IPS-18a (cell line): ENCODE results near the gene ZNF804B.

ENCODE experiments used
- H3K27ac ChIP-seq: one replicate; pipeline ENCODE4 v1.5.1; 2013; ENCODE audit warnings: low read length
- H3K27me3 ChIP-seq: one replicate; pipeline ENCODE4 v1.6.1; 2013; ENCODE audit warnings: mild to moderate bottlenecking, low read length; ENCODE audit not compliant: control insufficient read depth, insufficient read depth
- H3K36me3 ChIP-seq: one replicate; pipeline ENCODE4 v1.6.1; 2013; ENCODE audit warnings: low read depth, low read length; ENCODE audit not compliant: control insufficient read depth
- H3K4me1 ChIP-seq: one replicate; pipeline ENCODE4 v1.6.1; 2013; ENCODE audit warnings: low read depth, low read length; ENCODE audit not compliant: control insufficient read depth
- H3K4me3 ChIP-seq: one replicate; pipeline ENCODE4 v1.5.1; 2013; ENCODE audit warnings: low read length
- H3K9ac ChIP-seq: one replicate; pipeline ENCODE4 v1.6.1; 2013; ENCODE audit warnings: mild to moderate bottlenecking, low read length, moderate library complexity
- H3K9me3 ChIP-seq: one replicate; pipeline ENCODE4 v1.6.1; 2013; ENCODE audit warnings: low read depth, low read length; ENCODE audit not compliant: control insufficient read depth

The ZNF804B gene

DNA sequence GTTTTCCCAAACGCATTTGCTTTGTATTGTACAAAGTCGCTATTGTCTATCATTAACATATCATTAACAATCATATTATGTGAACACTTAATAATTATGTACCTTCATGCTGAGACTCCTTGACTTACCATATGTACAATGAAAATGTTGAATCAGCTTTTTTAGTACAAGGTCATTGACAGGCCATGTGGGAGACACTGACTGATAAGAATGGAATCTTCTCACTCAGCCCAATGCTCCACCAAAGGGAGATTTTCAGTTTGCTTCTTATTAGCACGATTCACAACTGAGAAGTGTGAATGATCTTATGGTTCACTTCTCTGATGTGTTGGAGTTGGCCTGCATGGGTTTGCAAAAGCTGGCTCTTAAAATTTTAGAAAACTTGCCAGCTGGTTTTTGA lies 289.5 kb downstream of the ZNF804B start:
- Histone ChIP-seq H3K9me3 (peaks cover 4% of the 10 kb centered on the region), H3K4me3 (no peak overlapping the region), H3K9ac (no peak overlapping the region), H3K27ac (no peak overlapping the region), H3K36me3 (no peaks in the 10 kb centered on the region), H3K4me1 (no peaks in the 10 kb centered on the region), H3K27me3 (no peaks in the 10 kb centered on the region)

DNA sequence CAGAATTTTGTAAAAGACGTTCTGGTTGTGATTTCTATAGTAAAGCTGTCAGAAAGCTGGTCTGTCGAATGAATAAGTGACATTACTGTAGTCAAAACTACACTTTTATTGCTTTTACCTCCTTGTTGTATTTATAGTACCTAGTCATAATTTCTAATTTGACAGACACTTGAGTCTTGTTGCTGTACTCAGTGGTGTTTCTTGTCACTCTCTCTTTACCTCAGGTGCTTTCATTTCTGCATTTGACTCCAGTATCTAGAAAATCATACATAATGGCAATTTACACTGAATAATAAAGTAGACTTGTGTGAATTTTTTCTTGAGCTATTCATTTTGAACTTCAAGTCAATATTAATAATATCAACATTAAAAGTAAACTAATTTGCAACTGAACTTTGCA lies 293.6 kb downstream of the ZNF804B start:
- H3K4me3 ChIP-seq: no peak overlapping the region
- H3K36me3 ChIP-seq: no peaks in the 10 kb centered on the region
- no peaks in the 10 kb centered on the region for H3K27me3 ChIP-seq
- H3K9me3 ChIP-seq: no peaks in the 10 kb centered on the region
- no peaks in the 10 kb centered on the region for H3K4me1 ChIP-seq
- H3K27ac ChIP-seq: no peak overlapping the region
- H3K9ac ChIP-seq: no peak overlapping the region

DNA sequence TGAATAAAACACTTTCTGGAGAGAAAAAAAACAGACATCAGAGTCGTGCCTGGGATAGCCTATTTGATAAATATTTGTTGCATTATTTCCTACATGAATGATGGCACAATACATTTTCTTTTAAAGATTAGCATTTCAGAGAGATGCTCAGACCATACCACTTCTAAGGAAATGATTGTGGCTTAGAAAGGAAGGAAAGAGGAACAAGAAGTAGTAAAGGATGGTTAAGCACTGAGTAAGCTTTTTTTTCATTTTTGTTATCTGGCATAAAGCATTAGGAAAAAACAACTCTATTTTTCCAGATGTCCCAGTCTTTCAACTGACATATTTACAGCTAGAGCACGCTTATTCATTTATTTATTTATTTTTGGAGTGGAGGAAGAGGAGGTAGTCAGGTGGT lies 294.9 kb downstream of the ZNF804B start:
- Histone ChIP-seq H3K27me3 (no peaks in the 10 kb centered on the region), H3K9ac (no peak overlapping the region), H3K9me3 (no peaks in the 10 kb centered on the region), H3K4me1 (no peaks in the 10 kb centered on the region), H3K4me3 (no peak overlapping the region), H3K36me3 (no peaks in the 10 kb centered on the region), H3K27ac (no peak overlapping the region)

DNA sequence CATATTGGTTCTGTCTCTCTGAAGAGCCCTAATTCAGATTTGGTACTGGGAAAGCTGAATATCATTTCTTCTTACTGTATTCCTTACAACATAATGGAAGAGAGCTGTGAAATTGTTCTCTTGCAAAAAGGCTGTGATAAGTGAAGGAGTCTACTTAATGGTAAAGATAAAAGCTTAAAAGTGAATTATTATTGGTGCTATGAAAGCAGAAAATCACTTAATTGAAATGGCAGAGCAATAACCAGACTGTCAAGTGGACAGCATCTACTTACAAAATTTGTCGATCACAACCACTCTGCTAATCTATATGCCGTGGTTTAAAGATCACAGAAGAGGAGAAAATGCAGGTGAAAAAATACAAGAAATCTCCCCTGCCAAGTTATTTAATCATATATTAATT lies 300.7 kb downstream of the ZNF804B start:
- no peaks in the 10 kb centered on the region for H3K36me3 ChIP-seq
- H3K4me3 ChIP-seq: no peak overlapping the region

DNA sequence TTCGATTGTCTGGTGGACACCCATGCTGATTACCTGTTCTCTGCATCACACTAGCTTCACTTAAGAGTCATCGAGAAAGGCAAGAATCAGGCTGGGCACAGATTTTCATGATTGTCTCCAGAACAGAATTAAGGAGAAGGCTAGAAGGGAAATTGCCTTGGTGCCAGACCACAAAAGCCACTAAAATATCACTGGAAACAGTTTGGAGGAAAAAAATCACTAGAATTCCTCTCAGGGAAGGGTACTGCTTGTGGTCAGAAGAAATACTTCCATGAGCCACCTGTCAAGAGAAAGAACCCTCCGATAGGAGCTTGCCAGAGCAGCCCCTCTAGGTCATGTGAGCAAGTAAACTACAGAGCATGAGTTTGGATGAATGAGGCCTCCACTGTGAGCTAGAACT lies 305.3 kb downstream of the ZNF804B start:
- no peaks in the 10 kb centered on the region for H3K4me1 ChIP-seq
- H3K9me3 ChIP-seq: no peaks in the 10 kb centered on the region
- no peak overlapping the region for H3K9ac ChIP-seq
- no peak overlapping the region for H3K4me3 ChIP-seq
- no peak overlapping the region for H3K27ac ChIP-seq
- no peaks in the 10 kb centered on the region for H3K27me3 ChIP-seq
- H3K36me3 ChIP-seq: no peaks in the 10 kb centered on the region

More for the DNA sequence above, 300.7 kb downstream of the ZNF804B start:
- H3K27ac ChIP-seq: no peak overlapping the region
- no peaks in the 10 kb centered on the region for H3K9me3 ChIP-seq
- H3K27me3 ChIP-seq: no peaks in the 10 kb centered on the region
- H3K9ac ChIP-seq: no peak overlapping the region
- no peaks in the 10 kb centered on the region for H3K4me1 ChIP-seq

DNA sequence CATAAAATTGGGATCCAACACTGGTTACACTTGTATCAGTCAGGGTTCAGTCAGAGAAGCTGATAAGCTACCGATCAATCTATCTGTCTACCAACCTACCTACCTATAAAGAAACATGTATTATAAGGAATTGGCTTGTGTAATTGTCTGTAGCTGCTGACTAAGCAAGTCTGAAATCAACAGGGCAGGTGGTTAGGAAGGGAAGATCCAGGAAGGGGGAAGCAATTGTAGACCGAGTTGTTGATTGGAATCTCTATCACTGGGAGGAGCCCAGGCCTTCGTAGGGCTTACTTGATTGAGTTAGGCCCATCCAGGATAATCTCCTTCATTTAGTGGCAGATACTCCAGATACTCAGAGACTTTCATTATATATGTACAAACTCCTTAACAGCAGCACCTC lies 307.5 kb downstream of the ZNF804B start:
- no peaks in the 10 kb centered on the region for H3K4me1 ChIP-seq
- H3K27ac ChIP-seq: no peak overlapping the region
- no peaks in the 10 kb centered on the region for H3K27me3 ChIP-seq
- no peaks in the 10 kb centered on the region for H3K36me3 ChIP-seq
- H3K9ac ChIP-seq: no peak overlapping the region
- no peaks in the 10 kb centered on the region for H3K9me3 ChIP-seq
- H3K4me3 ChIP-seq: no peak overlapping the region

DNA sequence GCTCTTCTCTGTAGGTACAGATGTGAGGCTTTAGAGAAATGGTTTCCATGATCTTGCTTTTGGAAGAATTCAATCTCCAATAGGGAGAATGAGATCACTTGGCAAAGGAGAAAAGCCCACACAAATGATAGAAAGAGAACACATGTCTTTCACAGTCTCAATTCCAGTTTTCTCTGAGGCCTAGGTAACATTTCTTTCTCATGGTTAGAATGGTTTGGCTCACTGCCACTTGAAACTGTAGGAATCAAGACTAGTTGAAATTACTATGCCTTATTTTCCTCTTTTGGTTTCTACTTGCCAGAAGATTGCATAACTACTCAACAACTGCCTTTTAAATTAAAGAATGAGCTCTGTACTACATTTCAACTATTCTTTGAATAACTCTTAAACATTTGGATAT lies 312.6 kb downstream of the ZNF804B start:
- Histone ChIP-seq H3K36me3 (no peaks in the 10 kb centered on the region), H3K9me3 (no peaks in the 10 kb centered on the region), H3K4me1 (no peaks in the 10 kb centered on the region), H3K27me3 (no peaks in the 10 kb centered on the region), H3K4me3 (no peak overlapping the region), H3K27ac (no peak overlapping the region), H3K9ac (no peak overlapping the region)

DNA sequence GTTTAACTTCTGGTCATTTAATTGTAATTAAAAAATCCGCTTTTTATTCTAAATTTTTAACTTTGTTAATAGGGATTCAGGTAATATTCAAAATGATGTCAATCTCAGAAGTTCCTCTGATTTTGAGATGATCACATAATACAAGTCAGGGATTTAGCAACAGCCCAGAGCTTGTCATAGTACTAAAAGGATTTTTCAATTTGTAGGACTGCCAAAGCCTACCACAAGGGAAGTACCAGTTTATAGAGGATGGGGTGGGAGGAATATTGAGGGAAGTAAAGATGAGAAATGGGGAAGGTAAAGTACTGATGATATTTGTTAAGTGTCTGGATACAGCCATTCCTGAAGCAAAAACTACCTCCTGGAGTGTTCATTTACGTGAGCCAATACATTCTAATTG lies 314.3 kb downstream of the ZNF804B start:
- Histone ChIP-seq H3K27me3 (no peaks in the 10 kb centered on the region), H3K9me3 (no peaks in the 10 kb centered on the region), H3K4me3 (no peak overlapping the region), H3K4me1 (no peaks in the 10 kb centered on the region), H3K9ac (no peak overlapping the region), H3K36me3 (no peaks in the 10 kb centered on the region), H3K27ac (no peak overlapping the region)

DNA sequence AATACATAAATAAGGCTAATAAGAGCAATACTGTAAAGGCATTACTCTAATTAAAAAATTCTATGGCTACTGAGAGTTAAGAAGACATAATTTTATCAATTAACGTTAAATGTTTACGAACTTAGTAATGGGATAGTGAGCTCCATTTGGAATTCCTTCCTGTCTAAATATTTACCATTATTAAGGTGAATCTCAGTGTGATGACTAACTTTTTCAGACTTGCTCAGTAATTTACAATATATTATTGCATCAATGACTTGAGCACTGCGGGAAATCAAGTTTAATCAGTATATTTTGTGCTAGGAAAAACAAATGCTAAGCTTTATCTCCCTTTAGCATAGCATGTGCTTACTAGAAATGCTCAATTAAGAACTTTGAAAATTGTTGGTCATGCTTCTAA lies 318.5 kb downstream of the ZNF804B start:
- Histone ChIP-seq H3K36me3 (no peaks in the 10 kb centered on the region), H3K27me3 (no peaks in the 10 kb centered on the region), H3K4me1 (no peaks in the 10 kb centered on the region), H3K9me3 (no peaks in the 10 kb centered on the region), H3K9ac (no peak overlapping the region), H3K27ac (no peak overlapping the region), H3K4me3 (no peak overlapping the region)

DNA sequence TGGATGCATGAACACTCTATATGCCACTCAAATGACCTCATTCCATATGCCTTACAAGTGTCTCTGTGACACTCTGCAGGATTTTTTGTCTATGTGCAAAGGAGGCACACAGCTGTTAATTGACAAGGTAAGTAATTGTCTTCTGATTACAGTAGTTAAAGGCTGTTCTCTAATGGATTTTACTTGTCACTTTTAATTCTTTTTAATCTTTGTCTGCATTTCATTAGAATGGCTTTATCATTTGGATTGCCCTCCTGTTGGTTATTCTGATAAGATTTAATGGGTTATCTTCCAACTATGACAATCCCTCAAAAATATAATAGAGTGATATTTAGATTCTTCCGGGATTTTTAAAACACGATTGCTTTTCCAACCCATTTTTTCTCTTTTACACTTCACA lies 326.1 kb downstream of the ZNF804B start:
- Histone ChIP-seq H3K9me3 (no peaks in the 10 kb centered on the region), H3K36me3 (no peaks in the 10 kb centered on the region), H3K4me1 (peaks cover 9% of the 10 kb centered on the region), H3K27me3 (no peaks in the 10 kb centered on the region), H3K9ac (no peak overlapping the region), H3K4me3 (no peak overlapping the region), H3K27ac (no peak overlapping the region)

DNA sequence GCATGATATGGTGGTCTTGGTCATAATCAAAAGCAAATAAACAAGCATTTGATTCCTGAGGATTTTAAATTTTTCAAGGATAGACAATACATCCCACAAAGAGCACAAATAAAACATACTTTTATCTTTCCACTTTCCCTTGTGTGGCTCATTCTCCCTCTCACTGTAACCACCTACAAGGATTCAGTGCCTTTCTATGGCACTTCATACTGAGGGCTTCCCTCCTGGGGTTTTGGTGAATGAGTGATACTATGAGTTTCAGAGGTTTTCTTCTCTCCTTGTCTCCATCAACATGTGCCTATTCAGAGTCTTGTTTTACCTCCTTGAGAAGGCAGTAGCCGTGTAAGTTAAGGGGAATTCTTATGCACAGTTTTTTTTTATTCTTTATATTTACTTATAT lies 332.1 kb downstream of the ZNF804B start:
- Histone ChIP-seq H3K27ac (no peak overlapping the region), H3K4me3 (no peak overlapping the region), H3K9me3 (no peaks in the 10 kb centered on the region), H3K36me3 (no peaks in the 10 kb centered on the region), H3K4me1 (peaks cover 19% of the 10 kb centered on the region), H3K27me3 (no peaks in the 10 kb centered on the region), H3K9ac (no peak overlapping the region)

DNA sequence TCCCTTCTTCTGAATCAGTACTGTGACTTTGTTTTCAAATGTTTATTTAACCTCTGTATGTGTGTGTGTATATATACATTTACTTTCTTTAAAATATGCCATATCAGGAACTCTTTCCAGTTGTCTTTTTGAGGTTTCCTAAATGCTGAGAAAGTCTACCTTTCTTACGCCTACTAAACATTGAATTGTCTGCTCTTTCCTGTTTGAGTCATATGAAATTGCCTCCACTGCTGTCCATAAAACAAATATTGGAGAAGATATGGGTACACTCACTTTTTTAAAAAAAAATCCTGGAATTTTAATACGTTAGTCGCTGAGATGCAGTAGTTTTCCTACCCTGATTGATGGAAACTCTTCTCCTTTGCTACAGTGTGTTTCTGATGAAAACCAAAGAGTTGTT lies 334.8 kb downstream of the ZNF804B start:
- no peaks in the 10 kb centered on the region for H3K9me3 ChIP-seq
- no peaks in the 10 kb centered on the region for H3K36me3 ChIP-seq
- no peak overlapping the region for H3K4me3 ChIP-seq
- H3K4me1 ChIP-seq: peaks cover 19% of the 10 kb centered on the region
- no peaks in the 10 kb centered on the region for H3K27me3 ChIP-seq
- H3K27ac ChIP-seq: no peak overlapping the region
- no peak overlapping the region for H3K9ac ChIP-seq
